Cardiac fibroblast (primary cell): Measurements from ENCODE around the gene SH2D4B.

Experiments
- DNase-seq, 2 donors: peaks; one replicate each; pipeline versions ENCODE4 v3.0.0 to v3.0.0-alpha.2; 2010; ENCODE audit warnings: low read depth in 2 of 2
- H3K4me3 ChIP-seq, 2 donors: replicated peaks in 1 of 2; 1 replicate in 1 of 2; 2 replicates in 1 of 2; pipeline ENCODE4 v1.5.1; 2011; ENCODE audit warnings: low read depth in 2 of 2, low read length in 2 of 2, mild to moderate bottlenecking in 2 of 2, moderate library complexity in 1 of 2
- CTCF ChIP-seq: IDR thresholded peaks from one replicate; pipeline ENCODE4 v1.5.1; 2011; ENCODE audit warnings: low read depth, mild to moderate bottlenecking, low read length, inconsistent platforms

SH2D4B gene

GRCh38 chr10:80569131-80569895, 31.6 kb downstream of the SH2D4B start:
- no peak overlapping the region for H3K4me3 ChIP-seq
- no peak for DNase-seq
- TF ChIP-seq CTCF = no peak

- DNase-seq = no peak
- TF ChIP-seq CTCF = no peak
- no peak overlapping the region for H3K4me3 ChIP-seq
Observed at GRCh38 chr10:80571352-80571751, 33.6 kb downstream of the SH2D4B start.

GRCh38 chr10:80579181-80579763, 41.6 kb downstream of the SH2D4B start:
- H3K4me3 ChIP-seq = no peak overlapping the region
- no peak for TF ChIP-seq CTCF
- DNase-seq = no peak

DNA sequence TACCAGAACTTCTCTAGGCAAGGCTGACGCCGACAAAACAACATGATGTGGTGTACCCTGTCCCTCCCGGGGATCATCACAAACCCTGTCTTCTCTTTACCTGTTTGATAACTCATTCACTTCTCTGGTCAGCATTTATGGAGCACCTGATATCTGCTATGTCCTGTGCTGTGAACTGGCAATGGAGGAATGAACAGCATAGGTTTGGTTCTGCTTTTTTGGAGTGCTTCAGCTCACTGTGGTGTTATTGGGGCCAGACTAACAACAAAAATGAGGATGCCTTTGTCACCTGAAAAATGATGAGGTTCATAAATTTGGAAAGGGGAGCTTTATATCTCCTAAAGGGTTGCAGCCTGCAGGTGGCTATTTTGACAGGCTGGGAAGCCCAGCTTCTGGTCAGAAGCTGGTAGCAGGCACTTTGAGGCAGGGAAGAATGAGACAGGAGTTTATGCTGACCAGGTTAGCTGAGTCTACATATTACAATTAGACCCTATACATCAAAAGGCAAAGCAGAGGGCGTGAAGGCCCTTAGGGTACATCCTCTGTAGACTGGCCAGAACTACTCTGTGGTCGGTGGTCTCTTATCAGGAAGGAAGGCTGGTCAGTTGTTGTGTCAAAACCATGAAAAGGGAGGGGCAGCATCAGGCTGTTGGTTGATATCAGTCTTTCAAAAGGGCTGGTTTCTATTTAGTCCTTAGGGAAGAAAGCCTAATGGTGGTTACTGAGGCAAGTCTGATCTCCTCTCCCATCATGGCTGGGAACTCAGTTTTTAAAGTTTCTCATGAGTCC, 42.3 kb downstream of the SH2D4B start:
- no peak overlapping the region for H3K4me3 ChIP-seq
- DNase-seq = no peak
- TF ChIP-seq CTCF = no peak

- no peak overlapping the region for H3K4me3 ChIP-seq
- TF ChIP-seq CTCF = no peak
- no peak for DNase-seq
Observed at GRCh38 chr10:80580638-80581468, 43.2 kb downstream of the SH2D4B start.

- DNase-seq = no peak
- no peak overlapping the region for H3K4me3 ChIP-seq
- TF ChIP-seq CTCF = no peak
Observed at GRCh38 chr10:80581469-80581835, 43.8 kb downstream of the SH2D4B start.
